ENCODE measurements around the gene PLEKHM3.

PLEKHM3 gene

GRCh38 chr2:207929923-207930322 is 95.4 kb downstream of the PLEKHM3 start:
- Mint-ChIP-seq H3K27me3 (no peaks in the 10 kb centered on the region), H3K4me3 (no peak overlapping the region), H3K9me3 (no peaks in the 10 kb centered on the region), H3K27ac (no peak overlapping the region), H3K4me1 (ENCODE audit: low read depth in 2 of 2) (peaks cover 4 to 5% of the 10 kb centered on the region in 2 donors), H3K36me3 (ENCODE audit: insufficient read depth) (peaks cover 13% of the 10 kb centered on the region)
- DNase-seq: no peak
- no peak for ATAC-seq (replicated peaks)

GRCh38 chr2:207928079-207928478 is 97.2 kb downstream of the PLEKHM3 start:
- H3K4me1 Mint-ChIP-seq (ENCODE audit: low read depth in 2 of 2): peaks cover 4 to 5% of the 10 kb centered on the region in 2 donors
- H3K27me3 Mint-ChIP-seq: no peaks in the 10 kb centered on the region
- H3K36me3 Mint-ChIP-seq (ENCODE audit: insufficient read depth): peaks cover 13% of the 10 kb centered on the region
- no peak overlapping the region for H3K27ac Mint-ChIP-seq
- H3K4me3 Mint-ChIP-seq: no peak overlapping the region
- H3K9me3 Mint-ChIP-seq: no peaks in the 10 kb centered on the region
- ATAC-seq (replicated peaks): no peak
- DNase-seq: no peak

GRCh38 chr2:207926989-207927300 is 98.4 kb downstream of the PLEKHM3 start:
- Mint-ChIP-seq H3K4me1 (ENCODE audit: low read depth in 2 of 2) (peaks cover 5 to 10% of the 10 kb centered on the region in 2 donors), H3K4me3 (no peak overlapping the region), H3K9me3 (no peaks in the 10 kb centered on the region), H3K27me3 (no peaks in the 10 kb centered on the region), H3K36me3 (ENCODE audit: insufficient read depth) (peaks cover 16% of the 10 kb centered on the region), H3K27ac (no peak overlapping the region)
- no peak for ATAC-seq (replicated peaks)
- DNase-seq: no peak

- peaks cover 16% of the 10 kb centered on the region for H3K36me3 Mint-ChIP-seq (ENCODE audit: insufficient read depth)
- no peak overlapping the region for H3K4me3 Mint-ChIP-seq
- H3K4me1 Mint-ChIP-seq (ENCODE audit: low read depth in 2 of 2): peaks cover 5 to 10% of the 10 kb centered on the region in 2 donors
- no peaks in the 10 kb centered on the region for H3K9me3 Mint-ChIP-seq
- no peaks in the 10 kb centered on the region for H3K27me3 Mint-ChIP-seq
- H3K27ac Mint-ChIP-seq: no peak overlapping the region
- ATAC-seq (replicated peaks) (no peak), DNase-seq (no peak)
These were observed 99.0 kb downstream of the PLEKHM3 start for GRCh38 chr2:207926133-207926988.

- peaks cover 5 to 10% of the 10 kb centered on the region in 2 donors for H3K4me1 Mint-ChIP-seq (ENCODE audit: low read depth in 2 of 2)
- DNase-seq (no peak), ATAC-seq (replicated peaks) (peak; percentile 49)
- H3K36me3 Mint-ChIP-seq (ENCODE audit: insufficient read depth): peaks cover 10% of the 10 kb centered on the region
- H3K4me3 Mint-ChIP-seq: peak overlapping the region in 1 of 2 donors; percentile 7
- no peaks in the 10 kb centered on the region for H3K9me3 Mint-ChIP-seq
- no peaks in the 10 kb centered on the region for H3K27me3 Mint-ChIP-seq
- H3K27ac Mint-ChIP-seq: no peak overlapping the region
These were observed 99.7 kb downstream of the PLEKHM3 start for GRCh38 chr2:207925601-207926000.

GRCh38 chr2:207921606-207922005 is 103.7 kb downstream of the PLEKHM3 start:
- Mint-ChIP-seq H3K4me3 (no peak overlapping the region), H3K36me3 (ENCODE audit: insufficient read depth) (peaks cover 8% of the 10 kb centered on the region), H3K9me3 (no peaks in the 10 kb centered on the region), H3K27ac (no peak overlapping the region), H3K4me1 (ENCODE audit: low read depth in 2 of 2) (peaks cover 5 to 10% of the 10 kb centered on the region in 2 donors), H3K27me3 (no peaks in the 10 kb centered on the region)
- ATAC-seq (replicated peaks) (no peak), DNase-seq (no peak)

GRCh38 chr2:207920721-207921120 is 104.6 kb downstream of the PLEKHM3 start:
- no peaks in the 10 kb centered on the region for H3K27me3 Mint-ChIP-seq
- H3K9me3 Mint-ChIP-seq: no peaks in the 10 kb centered on the region
- ATAC-seq (replicated peaks) (no peak), DNase-seq (no peak)
- no peak overlapping the region for H3K4me3 Mint-ChIP-seq
- peaks cover 4 to 8% of the 10 kb centered on the region in 2 donors for H3K4me1 Mint-ChIP-seq (ENCODE audit: low read depth in 2 of 2)
- peaks cover 7% of the 10 kb centered on the region for H3K36me3 Mint-ChIP-seq (ENCODE audit: insufficient read depth)
- H3K27ac Mint-ChIP-seq: no peak overlapping the region

- H3K27ac Mint-ChIP-seq: no peak overlapping the region
- H3K4me1 Mint-ChIP-seq (ENCODE audit: low read depth in 2 of 2): peaks cover under 1 to 5% of the 10 kb centered on the region in 2 donors
- no peaks in the 10 kb centered on the region for H3K9me3 Mint-ChIP-seq
- no peak for ATAC-seq (replicated peaks)
- no peak for DNase-seq
- no peaks in the 10 kb centered on the region for H3K27me3 Mint-ChIP-seq
- H3K4me3 Mint-ChIP-seq: no peak overlapping the region
- peaks cover 3% of the 10 kb centered on the region for H3K36me3 Mint-ChIP-seq (ENCODE audit: insufficient read depth)
These were observed 105.0 kb downstream of the PLEKHM3 start for GRCh38 chr2:207920321-207920720.

- Mint-ChIP-seq H3K27me3 (no peaks in the 10 kb centered on the region), H3K9me3 (no peaks in the 10 kb centered on the region), H3K4me1 (ENCODE audit: low read depth in 2 of 2) (peaks cover 0 to 5% of the 10 kb centered on the region in 2 donors), H3K36me3 (ENCODE audit: insufficient read depth) (peaks cover 3% of the 10 kb centered on the region), H3K4me3 (no peak overlapping the region), H3K27ac (no peak overlapping the region)
- DNase-seq (no peak), ATAC-seq (replicated peaks) (no peak)
These were observed 106.0 kb downstream of the PLEKHM3 start for GRCh38 chr2:207919164-207919919.

GRCh38 chr2:207914716-207915115 is 110.6 kb downstream of the PLEKHM3 start:
- Mint-ChIP-seq H3K9me3 (no peaks in the 10 kb centered on the region), H3K27me3 (no peaks in the 10 kb centered on the region), H3K36me3 (ENCODE audit: insufficient read depth) (peaks cover 7% of the 10 kb centered on the region), H3K27ac (no peak overlapping the region), H3K4me1 (ENCODE audit: low read depth in 2 of 2) (no peaks in the 10 kb centered on the region), H3K4me3 (no peak overlapping the region)
- ATAC-seq (replicated peaks): no peak
- no peak for DNase-seq

GRCh38 chr2:207913772-207914358 is 111.5 kb downstream of the PLEKHM3 start:
- Mint-ChIP-seq H3K27ac (no peak overlapping the region), H3K36me3 (ENCODE audit: insufficient read depth) (peaks cover 7% of the 10 kb centered on the region), H3K4me3 (no peak overlapping the region), H3K27me3 (no peaks in the 10 kb centered on the region), H3K9me3 (no peaks in the 10 kb centered on the region), H3K4me1 (ENCODE audit: low read depth in 2 of 2) (no peaks in the 10 kb centered on the region)
- no peak for DNase-seq
- ATAC-seq (replicated peaks): no peak

- H3K4me1 Mint-ChIP-seq (ENCODE audit: low read depth in 2 of 2): no peaks in the 10 kb centered on the region
- peaks cover 7% of the 10 kb centered on the region for H3K36me3 Mint-ChIP-seq (ENCODE audit: insufficient read depth)
- no peak overlapping the region for H3K27ac Mint-ChIP-seq
These were observed 113.5 kb downstream of the PLEKHM3 start for GRCh38 chr2:207911856-207912255.

GRCh38 chr2:207911215-207911614 is 114.1 kb downstream of the PLEKHM3 start:
- ATAC-seq (replicated peaks) (no peak), DNase-seq (no peak)
- peaks cover 7% of the 10 kb centered on the region for H3K36me3 Mint-ChIP-seq (ENCODE audit: insufficient read depth)
- H3K4me3 Mint-ChIP-seq: no peak overlapping the region
- no peaks in the 10 kb centered on the region for H3K27me3 Mint-ChIP-seq
- no peak overlapping the region for H3K27ac Mint-ChIP-seq
- H3K4me1 Mint-ChIP-seq (ENCODE audit: low read depth in 2 of 2): no peaks in the 10 kb centered on the region
- H3K9me3 Mint-ChIP-seq: no peaks in the 10 kb centered on the region

More at GRCh38 chr2:207911856-207912255, 113.5 kb downstream of the PLEKHM3 start:
- Mint-ChIP-seq H3K4me3 (no peak overlapping the region), H3K9me3 (no peaks in the 10 kb centered on the region), H3K27me3 (no peaks in the 10 kb centered on the region)
- DNase-seq: no peak
- ATAC-seq (replicated peaks): no peak
